Lower leg skin (tissue), 4 donors: ENCODE results near the gene HLTF. TPM values are rescaled to one million over a fixed set of nuclear protein-coding genes. Genes with fewer than 3 reads are reported as not detected.

Experiments
- DNase-seq, 2 donors: peaks; one replicate each; pipeline ENCODE4 v3.0.0-alpha.2; 2019; ENCODE audit warnings: low spot score in 2 of 2
- H3K4me3 ChIP-seq: fragments of 200-600 bp; sonication (generic); 2 replicates; pipeline ENCODE4 v1.5.1; 2017; ENCODE audit warnings: mild to moderate bottlenecking, low read depth; ENCODE audit not compliant: poor library complexity, severe bottlenecking
- POLR2A ChIP-seq, 2 donors: fragments of 450-650 bp; IDR thresholded peaks; one replicate each; pipeline ENCODE4 v1.6.1; 2016 to 2017; ENCODE audit warnings: antibody characterized with exemption in 2 of 2, mild to moderate bottlenecking in 1 of 2, moderate library complexity in 1 of 2
- WGBS, 2 donors: methylation state at CpG; one replicate each; pipeline ENCODE4 v1.1.5; 2018; 5-methylcytosine and 5-hydroxymethylcytosine counted together
- intact Hi-C: fragments of 100-400 bp; cut with DNase I; formaldehyde crosslinking; loops from one replicate; pipeline ENCODE4 v1.15.0; 2023; ENCODE audit warnings: low total_unique reads
- total RNA-seq, 4 donors: library from RNA; depleted of rRNA; stranded (reverse); fragments of >200 nt; gene quantifications; one replicate each; pipeline ENCODE4 v1.1.0, GENCODE V29; 2016
- TF ChIP-seq, protein P1 (sequence below), 3 donors: fragments of 450-650 bp; IDR thresholded peaks; one replicate each; pipeline ENCODE4 v1.5.1; 2016; ENCODE audit warnings: antibody characterized with exemption in 3 of 3, mild to moderate bottlenecking in 3 of 3, moderate library complexity in 2 of 3

HLTF gene
- total RNA-seq, 4 donors from 2014 or later: 3.3 to 7.7 (median 5.7) TPM

DNA sequence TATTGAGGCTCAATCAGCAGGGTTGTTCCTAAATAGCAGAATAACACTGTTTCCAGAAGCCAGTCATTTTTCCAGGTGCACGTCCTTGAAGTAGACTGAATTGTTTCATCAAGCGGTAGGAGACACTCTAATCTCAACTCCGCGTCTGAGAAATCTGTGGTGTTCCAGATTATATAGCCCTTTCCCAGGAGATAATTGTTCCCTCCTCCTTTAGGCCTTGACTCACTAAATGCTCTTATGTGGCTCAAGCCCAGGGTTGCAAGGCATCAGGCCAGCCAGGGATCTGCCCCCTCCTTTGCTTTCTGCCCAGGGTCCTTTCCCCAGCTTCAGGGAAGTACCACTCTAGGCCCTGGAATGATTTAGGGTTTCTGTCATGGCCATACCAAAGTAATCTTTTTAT lies 5.7 kb upstream of the HLTF start:
- TF ChIP-seq, protein P1, sequence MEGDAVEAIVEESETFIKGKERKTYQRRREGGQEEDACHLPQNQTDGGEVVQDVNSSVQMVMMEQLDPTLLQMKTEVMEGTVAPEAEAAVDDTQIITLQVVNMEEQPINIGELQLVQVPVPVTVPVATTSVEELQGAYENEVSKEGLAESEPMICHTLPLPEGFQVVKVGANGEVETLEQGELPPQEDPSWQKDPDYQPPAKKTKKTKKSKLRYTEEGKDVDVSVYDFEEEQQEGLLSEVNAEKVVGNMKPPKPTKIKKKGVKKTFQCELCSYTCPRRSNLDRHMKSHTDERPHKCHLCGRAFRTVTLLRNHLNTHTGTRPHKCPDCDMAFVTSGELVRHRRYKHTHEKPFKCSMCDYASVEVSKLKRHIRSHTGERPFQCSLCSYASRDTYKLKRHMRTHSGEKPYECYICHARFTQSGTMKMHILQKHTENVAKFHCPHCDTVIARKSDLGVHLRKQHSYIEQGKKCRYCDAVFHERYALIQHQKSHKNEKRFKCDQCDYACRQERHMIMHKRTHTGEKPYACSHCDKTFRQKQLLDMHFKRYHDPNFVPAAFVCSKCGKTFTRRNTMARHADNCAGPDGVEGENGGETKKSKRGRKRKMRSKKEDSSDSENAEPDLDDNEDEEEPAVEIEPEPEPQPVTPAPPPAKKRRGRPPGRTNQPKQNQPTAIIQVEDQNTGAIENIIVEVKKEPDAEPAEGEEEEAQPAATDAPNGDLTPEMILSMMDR (IDR thresholded peaks at IDR 0.05): no peak
- no peak for TF ChIP-seq POLR2A (IDR thresholded peaks at IDR 0.05)
- whole genome bisulfite sequencing, 2 donors: 93 to 96% methylated on average over 4 of the region's 4 CpGs
- no peak overlapping the region for H3K4me3 ChIP-seq
- intact Hi-C loops: no loop called here
- DNase-seq: no peak

DNA sequence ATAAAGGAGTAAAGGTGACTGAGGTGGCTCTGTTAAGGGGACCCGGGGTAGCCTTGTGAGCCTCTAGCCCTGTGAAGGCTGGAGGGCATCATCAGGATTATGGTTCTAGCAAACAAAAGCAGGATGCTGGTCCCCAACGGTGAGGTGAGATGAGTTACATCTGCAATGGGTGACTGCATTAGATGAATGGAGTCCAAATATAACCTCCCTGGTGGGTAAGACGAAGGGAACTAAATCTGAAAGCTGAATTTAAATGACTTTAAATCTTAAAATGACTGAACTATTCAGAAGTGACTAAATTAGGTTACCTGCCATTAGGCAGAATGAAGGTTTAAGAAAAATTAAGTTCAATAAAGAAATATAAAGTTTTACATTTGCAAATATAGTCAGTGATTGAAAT lies 4.6 kb upstream of the HLTF start:
- TF ChIP-seq, protein P1 (IDR thresholded peaks at IDR 0.05): no peak
- no peak for TF ChIP-seq POLR2A (IDR thresholded peaks at IDR 0.05)
- DNase-seq: no peak
- intact Hi-C loops: no loop called here
- no peak overlapping the region for H3K4me3 ChIP-seq
- WGBS, 2 donors: 76 to 78% methylated on average over 3 of the region's 3 CpGs

DNA sequence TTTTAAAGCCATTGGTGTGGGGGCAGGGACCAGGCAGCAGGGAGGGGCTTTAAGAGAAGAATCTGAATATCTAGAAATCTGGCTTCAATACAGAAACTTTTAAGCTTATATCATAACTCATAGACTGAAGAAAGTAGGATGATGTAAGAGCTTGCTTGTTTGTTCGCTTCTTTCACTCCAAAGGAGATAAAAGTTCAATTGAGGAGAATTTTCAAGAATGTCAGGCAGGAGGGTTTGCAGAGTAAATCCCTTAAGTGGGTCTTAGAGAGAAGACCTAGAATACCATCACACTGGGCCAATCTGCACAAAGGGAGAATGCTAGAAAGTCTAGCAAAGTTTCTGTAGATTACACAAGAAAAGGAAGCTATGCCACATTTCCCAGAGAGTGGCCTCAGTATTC lies 4.1 kb upstream of the HLTF start:
- no peak overlapping the region for H3K4me3 ChIP-seq
- intact Hi-C loops: no loop called here
- 91 to 97% methylated on average over 1 of the region's 1 CpG for WGBS, 2 donors
- DNase-seq: no peak
- no peak for TF ChIP-seq POLR2A (IDR thresholded peaks at IDR 0.05)
- TF ChIP-seq, protein P1 (IDR thresholded peaks at IDR 0.05): no peak

DNA sequence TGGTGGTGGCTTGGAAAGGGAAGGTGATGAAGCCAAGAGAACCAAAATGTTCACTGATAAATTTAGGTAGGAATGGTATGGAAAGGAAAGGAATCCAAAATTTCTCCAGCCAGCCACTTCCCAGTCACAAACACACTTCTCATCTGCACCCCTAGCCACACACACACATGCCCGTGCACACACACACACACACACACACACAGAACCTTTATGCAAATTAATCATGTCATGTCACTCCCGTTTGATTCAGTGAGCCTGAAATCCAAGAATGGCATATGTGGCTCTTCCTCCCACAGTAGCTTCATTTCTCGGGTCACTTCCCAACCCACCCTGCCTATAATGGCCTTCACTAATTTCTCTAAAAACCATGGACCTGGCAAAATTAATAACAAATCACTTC lies 3.1 kb upstream of the HLTF start:
- DNase-seq: no peak
- 58 to 62% methylated on average over 3 of the region's 3 CpGs for WGBS, 2 donors
- intact Hi-C loops: no loop called here
- TF ChIP-seq POLR2A (IDR thresholded peaks at IDR 0.05): no peak
- TF ChIP-seq, protein P1 (IDR thresholded peaks at IDR 0.05): no peak
- H3K4me3 ChIP-seq: no peak overlapping the region

DNA sequence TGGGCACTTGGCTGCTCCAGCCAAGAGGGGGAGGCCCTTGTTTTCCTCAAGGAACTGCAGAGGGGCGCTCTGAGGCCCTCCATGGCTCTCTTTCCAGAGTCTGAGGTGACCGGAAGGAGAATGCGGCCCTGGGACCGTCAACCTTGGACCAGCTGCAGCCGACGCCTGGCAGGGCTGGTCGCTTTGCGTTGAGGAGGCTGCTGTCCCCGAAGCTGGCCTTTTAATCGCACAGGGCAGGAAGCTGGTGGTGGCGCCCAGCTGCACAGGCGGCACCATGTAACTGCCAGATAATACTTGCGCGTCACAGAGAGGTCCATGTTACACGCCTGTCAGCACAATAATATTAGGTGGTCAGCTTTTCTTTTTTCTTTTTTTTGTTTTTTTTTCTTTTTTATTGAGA lies 875 bp upstream of the HLTF start:
- WGBS, 2 donors: 96 to 97% methylated on average over 15 of the region's 15 CpGs
- intact Hi-C loops: no loop called here
- DNase-seq: no peak
- H3K4me3 ChIP-seq: no peak overlapping the region
- TF ChIP-seq POLR2A (IDR thresholded peaks at IDR 0.05): no peak
- TF ChIP-seq, protein P1 (IDR thresholded peaks at IDR 0.05): no peak

DNA sequence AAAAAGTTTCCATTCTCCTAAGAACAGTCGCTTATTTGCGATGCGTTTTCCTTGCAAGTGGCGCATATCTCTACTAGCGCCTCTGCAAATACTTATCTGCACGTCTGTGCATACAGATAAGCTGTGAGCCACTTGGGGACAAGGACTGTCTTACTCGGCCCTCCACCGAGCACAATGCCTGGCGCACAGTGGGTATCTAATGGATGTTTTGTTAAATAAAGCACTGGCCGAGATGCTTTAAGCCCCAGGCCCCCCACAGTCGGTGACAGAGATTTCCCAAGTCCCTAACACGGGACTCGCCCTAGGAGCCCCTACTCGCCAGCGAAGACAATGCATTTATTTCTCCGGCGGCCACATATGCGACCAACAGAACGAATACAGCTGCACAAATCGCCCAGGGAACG lies 503 bp downstream of the HLTF start:
- DNase-seq: no peak
- peak overlapping the region; percentile 65 for H3K4me3 ChIP-seq
- TF ChIP-seq, protein P1 (IDR thresholded peaks at IDR 0.05): no peak
- TF ChIP-seq POLR2A (IDR thresholded peaks at IDR 0.05): no peak
- intact Hi-C loops: no loop called here
- 0% methylated on average over 21 of the region's 21 CpGs for WGBS, 2 donors
